Stimulated activated naive B cell treated with anti-CD40 and anti-IgM and Interleukin-4, amounts not matched to agents 10 μg/mL and 1 μg/mL and 100 μg/mL, for 72 hours (primary cell): Measurements from ENCODE around the gene DRG2.

Source experiments
- ATAC-seq, 2 donors: fragments of 150-1000 bp; cut with Tn5 transposase; replicated peaks; 2 replicates each; pipeline ENCODE4 v1.10.0; 2021; ENCODE audit warnings: moderate library complexity in 1 of 2
- DNase-seq: peaks from one replicate; pipeline ENCODE4 v3.0.0; 2021
- H3K27ac Mint-ChIP-seq: one replicate; pipeline ENCODE4 v1.8.0; 2022; ENCODE audit warnings: mild to moderate bottlenecking, mixed read lengths
- H3K27me3 Mint-ChIP-seq, 2 donors: one replicate each; pipeline ENCODE4 v1.8.0; 2022; ENCODE audit warnings: mixed read lengths in 2 of 2
- H3K36me3 Mint-ChIP-seq, 2 donors: one replicate each; pipeline ENCODE4 v1.8.0; 2022; ENCODE audit warnings: mixed read lengths in 2 of 2, mild to moderate bottlenecking in 1 of 2
- H3K4me1 Mint-ChIP-seq, 2 donors: one replicate each; pipeline ENCODE4 v1.8.0; 2022; ENCODE audit warnings: mixed read lengths in 2 of 2, mild to moderate bottlenecking in 1 of 2
- H3K4me3 Mint-ChIP-seq, 2 donors: one replicate each; pipeline ENCODE4 v1.8.0; 2022; ENCODE audit warnings: mild to moderate bottlenecking in 2 of 2, mixed read lengths in 2 of 2, moderate library complexity in 1 of 2
- H3K9me3 Mint-ChIP-seq, 2 donors: one replicate each; pipeline ENCODE4 v1.8.0; 2022; ENCODE audit warnings: mixed read lengths in 2 of 2, mild to moderate bottlenecking in 1 of 2

DRG2 gene

DNA sequence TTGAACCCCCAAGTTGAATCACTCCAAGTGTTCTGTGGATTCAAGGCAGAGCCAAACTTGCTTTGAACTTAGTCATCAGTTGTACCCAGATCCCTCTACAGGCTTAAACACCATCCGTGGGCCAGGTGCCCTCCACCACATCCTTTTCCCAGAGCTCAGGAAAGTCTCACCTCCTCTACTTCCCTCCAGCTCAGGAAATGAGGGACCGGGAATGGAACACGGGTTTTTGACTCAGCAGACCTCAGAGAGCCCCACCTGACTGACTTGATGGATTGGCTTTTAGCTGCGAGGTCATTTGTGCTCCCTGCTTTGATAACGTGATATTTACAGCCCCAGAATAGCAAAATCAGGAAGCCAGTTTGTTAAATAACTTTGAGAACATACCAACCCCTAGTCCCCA is 28.5 kb upstream of the DRG2 start:
- no peak overlapping the region for H3K4me3 Mint-ChIP-seq
- H3K27ac Mint-ChIP-seq: no peak overlapping the region
- H3K4me1 Mint-ChIP-seq: peaks cover 0 to 2% of the 10 kb centered on the region in 2 donors
- H3K9me3 Mint-ChIP-seq: no peaks in the 10 kb centered on the region
- H3K27me3 Mint-ChIP-seq: no peaks in the 10 kb centered on the region
- peaks cover 25 to 44% of the 10 kb centered on the region in 2 donors for H3K36me3 Mint-ChIP-seq
- DNase-seq (no peak), ATAC-seq (no peak)

DNA sequence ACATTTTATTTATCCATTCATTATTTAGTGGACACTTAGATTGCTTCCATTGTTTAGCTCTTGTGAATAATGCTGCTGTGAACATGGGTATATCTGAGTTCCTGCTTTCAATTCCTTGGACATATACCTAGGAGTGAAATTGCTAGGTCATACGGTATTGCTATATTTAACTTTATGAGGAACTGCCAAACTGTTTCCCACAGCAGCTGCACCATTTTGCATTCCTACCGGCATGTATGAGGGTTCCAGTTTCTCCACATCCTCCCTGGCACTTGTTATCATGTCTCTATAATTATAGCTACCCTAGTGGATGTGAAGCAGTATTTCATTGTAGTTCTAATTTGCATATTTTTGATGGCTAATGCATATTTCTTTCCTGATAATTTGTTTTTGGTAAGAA is 23.7 kb upstream of the DRG2 start:
- DNase-seq: no peak
- no peaks in the 10 kb centered on the region for H3K27me3 Mint-ChIP-seq
- no peaks in the 10 kb centered on the region for H3K4me1 Mint-ChIP-seq
- H3K36me3 Mint-ChIP-seq: peaks cover 20 to 35% of the 10 kb centered on the region in 2 donors
- no peak overlapping the region for H3K4me3 Mint-ChIP-seq
- H3K9me3 Mint-ChIP-seq: no peaks in the 10 kb centered on the region
- no peak overlapping the region for H3K27ac Mint-ChIP-seq
- ATAC-seq: no peak

DNA sequence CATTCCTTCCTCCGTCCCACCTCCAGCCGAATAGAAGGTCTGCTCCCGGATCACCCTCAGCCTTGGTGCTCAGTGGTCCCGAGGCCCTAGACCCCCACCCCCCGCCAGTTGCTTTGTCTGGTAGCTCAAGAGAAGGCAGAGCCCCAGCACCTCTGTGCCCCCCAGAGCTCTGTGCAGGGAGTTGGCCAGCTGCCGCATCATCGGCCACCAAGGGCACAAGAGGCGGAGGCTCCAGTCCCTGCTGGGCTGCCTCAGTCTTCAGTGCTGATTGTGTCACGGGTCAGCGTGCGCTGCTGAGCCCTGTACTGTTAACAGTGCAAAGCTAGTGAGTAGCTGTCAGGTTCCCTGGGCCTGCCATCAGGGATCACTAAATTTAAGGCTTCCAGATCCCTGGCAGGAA is 22.2 kb upstream of the DRG2 start:
- Mint-ChIP-seq H3K9me3 (no peaks in the 10 kb centered on the region), H3K4me3 (no peak overlapping the region), H3K4me1 (no peaks in the 10 kb centered on the region)

DNA sequence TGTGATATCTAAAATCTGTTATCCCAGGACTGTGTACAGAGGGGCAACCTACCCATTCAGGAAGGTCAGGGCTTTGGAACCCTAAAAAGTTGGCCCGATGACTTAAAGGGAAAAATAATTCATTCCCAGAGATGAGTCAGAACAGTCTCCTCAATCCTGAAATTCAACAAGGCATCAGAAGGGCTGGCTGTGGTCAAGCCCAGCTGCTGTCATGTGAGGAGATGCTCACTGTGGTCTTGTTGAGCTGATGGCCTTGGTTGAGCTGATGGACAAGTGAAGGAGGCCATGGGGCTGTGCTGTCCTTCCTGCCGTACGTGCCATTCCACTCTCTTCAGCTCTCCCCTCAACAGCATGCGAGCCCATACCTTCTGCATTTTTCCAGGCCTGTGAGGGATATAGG is 20.9 kb upstream of the DRG2 start:
- Mint-ChIP-seq H3K4me3 (no peak overlapping the region), H3K27ac (no peak overlapping the region), H3K27me3 (no peaks in the 10 kb centered on the region), H3K36me3 (peaks cover 11 to 24% of the 10 kb centered on the region in 2 donors), H3K9me3 (no peaks in the 10 kb centered on the region), H3K4me1 (peaks cover 0 to 2% of the 10 kb centered on the region in 2 donors)
- DNase-seq (no peak), ATAC-seq (no peak)

More for the DNA sequence above, 22.2 kb upstream of the DRG2 start:
- Mint-ChIP-seq H3K27me3 (no peaks in the 10 kb centered on the region), H3K36me3 (peaks cover 13 to 29% of the 10 kb centered on the region in 2 donors), H3K27ac (no peak overlapping the region)
- ATAC-seq: no peak
- DNase-seq: no peak

DNA sequence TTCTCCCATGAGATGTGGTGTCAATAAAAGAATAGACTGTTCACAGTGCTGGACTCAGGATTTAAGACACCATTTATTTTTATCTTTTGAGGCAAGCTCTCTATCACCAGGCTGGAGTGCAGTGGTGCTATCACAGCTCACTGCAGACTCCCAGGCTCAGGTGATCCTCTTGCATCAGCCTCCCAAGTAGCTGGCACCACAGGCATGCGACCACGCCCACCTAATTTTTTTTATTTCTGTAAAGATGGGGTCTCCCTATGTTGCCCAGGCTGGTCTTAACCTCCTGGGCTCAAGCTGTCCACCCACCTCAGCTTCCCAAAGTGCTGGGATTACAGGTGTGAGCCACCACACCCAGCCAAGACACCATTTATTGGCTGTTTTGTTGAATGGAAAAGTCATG is 18.6 kb upstream of the DRG2 start:
- Mint-ChIP-seq H3K27ac (no peak overlapping the region), H3K9me3 (no peaks in the 10 kb centered on the region), H3K27me3 (no peaks in the 10 kb centered on the region), H3K4me3 (no peak overlapping the region), H3K36me3 (peaks cover 9 to 17% of the 10 kb centered on the region in 2 donors), H3K4me1 (peaks cover 0 to 2% of the 10 kb centered on the region in 2 donors)
- DNase-seq (no peak), ATAC-seq (no peak)

DNA sequence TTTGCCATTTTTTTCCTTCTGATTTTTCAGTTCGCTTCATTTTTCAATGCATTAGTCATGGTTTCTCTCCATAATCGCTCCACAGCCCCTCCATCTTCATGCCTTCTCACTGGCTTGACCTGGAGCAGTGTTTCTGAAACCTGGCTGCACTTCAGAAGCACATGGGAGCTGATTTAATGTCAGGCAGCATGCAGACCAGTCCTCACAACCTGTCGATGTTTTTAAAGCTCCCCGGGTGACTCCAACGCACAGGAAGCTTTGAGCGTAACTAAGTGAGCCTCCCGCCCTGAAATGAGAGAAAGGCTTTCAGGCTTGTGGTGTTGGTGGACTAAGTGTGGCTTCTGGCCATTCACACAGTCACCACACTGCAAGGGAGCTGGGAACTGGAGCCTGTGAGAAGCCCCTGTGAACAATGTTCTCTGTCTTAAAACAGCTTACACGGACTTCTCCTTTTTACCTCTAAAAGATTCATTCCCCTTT is 16.8 kb upstream of the DRG2 start:
- ATAC-seq (no peak), DNase-seq (no peak)
- Mint-ChIP-seq H3K4me1 (peaks cover 0 to 2% of the 10 kb centered on the region in 2 donors), H3K9me3 (no peaks in the 10 kb centered on the region), H3K36me3 (peaks cover 1 to 4% of the 10 kb centered on the region in 2 donors), H3K4me3 (no peak overlapping the region), H3K27ac (no peak overlapping the region), H3K27me3 (peaks cover 6 to 7% of the 10 kb centered on the region in 2 donors)

DNA sequence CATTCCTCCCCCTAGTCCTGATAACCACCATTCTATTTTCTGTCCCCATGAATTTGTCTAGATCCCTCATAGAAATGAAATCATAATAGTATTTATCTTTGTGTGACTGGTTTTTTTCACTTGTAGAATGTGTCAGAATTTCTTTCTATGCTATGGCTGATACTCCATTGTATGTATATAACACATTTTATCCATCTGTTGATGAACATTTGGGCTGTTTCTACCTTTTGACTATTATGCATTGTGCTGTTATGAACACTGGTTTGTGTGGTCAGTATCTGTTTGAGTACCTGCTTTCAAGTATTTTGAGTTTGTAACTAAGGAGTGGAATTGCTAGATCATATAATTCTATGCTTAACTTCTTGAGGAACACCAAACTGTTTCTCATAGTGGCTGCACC is 16.0 kb upstream of the DRG2 start:
- Mint-ChIP-seq H3K27me3 (peaks cover 6 to 7% of the 10 kb centered on the region in 2 donors), H3K4me3 (no peak overlapping the region), H3K9me3 (no peaks in the 10 kb centered on the region), H3K4me1 (peaks cover 0 to 2% of the 10 kb centered on the region in 2 donors), H3K36me3 (peaks cover 0 to 4% of the 10 kb centered on the region in 2 donors), H3K27ac (no peak overlapping the region)
- DNase-seq (no peak), ATAC-seq (no peak)

DNA sequence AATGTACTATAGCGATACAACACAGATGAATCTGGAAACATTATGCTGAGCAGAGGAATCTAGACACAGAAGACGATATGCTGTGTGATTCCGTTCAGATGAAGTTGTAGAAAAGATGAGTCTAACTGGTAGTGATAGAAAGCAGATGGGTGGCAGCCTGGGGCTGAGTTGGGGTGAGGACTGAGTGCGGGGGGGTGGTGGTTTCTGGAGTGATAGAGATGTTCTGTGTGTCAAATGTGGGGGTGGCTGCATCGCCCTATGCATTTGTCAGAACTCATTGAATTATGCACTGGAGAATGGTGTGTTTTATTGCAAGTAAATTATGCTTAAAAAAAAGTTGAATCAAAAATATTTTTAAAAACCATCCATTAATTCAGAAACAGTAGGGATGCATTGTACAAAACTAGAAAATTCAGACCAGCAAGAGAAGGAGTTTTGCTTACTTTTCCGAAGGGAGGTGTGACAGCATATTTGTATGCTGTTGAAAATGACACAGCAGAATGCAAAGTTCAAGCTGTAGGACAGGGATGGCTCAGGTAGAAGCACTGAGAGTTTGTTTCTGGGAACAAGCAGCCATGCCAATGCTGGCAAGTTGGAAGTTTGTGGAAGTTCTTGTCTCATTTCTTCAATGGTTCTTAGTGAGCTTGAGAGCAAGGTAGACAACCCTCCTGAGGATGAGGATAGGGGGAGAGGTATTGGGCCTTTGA is 13.0 kb upstream of the DRG2 start:
- Mint-ChIP-seq H3K4me1 (peaks cover 0 to 2% of the 10 kb centered on the region in 2 donors), H3K36me3 (no peaks in the 10 kb centered on the region), H3K27ac (no peak overlapping the region), H3K4me3 (no peak overlapping the region), H3K9me3 (no peaks in the 10 kb centered on the region), H3K27me3 (peaks cover 6 to 16% of the 10 kb centered on the region in 2 donors)
- ATAC-seq (no peak), DNase-seq (no peak)

DNA sequence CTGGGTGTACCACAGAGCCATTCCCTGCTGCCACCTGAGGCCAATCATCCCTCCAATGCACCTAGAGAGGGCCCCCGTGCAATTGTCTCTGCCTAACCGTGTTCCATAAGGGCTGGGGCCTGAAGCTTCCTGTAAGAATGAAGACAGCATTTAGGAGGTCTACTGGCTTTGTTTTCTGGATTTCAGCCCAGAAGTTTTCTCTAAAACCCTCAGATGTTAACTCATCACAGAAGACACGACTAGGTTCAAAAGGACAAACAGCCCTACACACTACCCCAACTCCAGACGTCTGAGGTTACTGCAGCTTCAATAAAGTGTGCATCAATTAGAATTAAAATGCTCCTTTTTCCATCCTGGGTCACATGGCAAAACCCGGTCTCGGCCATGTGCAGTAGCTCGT is 10.8 kb upstream of the DRG2 start:
- H3K36me3 Mint-ChIP-seq: no peaks in the 10 kb centered on the region
- DNase-seq (no peak), ATAC-seq (no peak)
- no peaks in the 10 kb centered on the region for H3K9me3 Mint-ChIP-seq
- no peaks in the 10 kb centered on the region for H3K4me1 Mint-ChIP-seq
- no peak overlapping the region for H3K4me3 Mint-ChIP-seq
- peaks cover 6 to 23% of the 10 kb centered on the region in 2 donors for H3K27me3 Mint-ChIP-seq
- H3K27ac Mint-ChIP-seq: no peak overlapping the region

DNA sequence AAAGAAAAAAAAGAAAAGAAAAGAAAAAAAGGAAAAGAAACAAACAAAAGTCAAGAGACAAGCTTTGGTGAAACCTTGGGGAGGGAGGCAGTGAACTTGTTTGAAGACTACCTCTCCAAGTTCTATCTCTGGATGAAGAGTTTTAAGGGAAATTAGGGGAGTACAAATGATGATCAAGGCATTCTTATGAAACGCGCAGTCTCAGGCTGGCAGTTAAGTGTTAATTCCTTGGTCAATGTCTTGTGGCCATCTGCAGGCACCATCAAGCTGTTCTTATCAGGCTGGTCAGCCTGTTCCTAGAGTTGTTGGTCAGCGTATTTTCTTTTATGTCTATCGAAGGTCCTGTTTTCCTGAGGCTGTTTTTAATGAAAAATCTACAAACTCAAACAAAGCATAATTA is 8.2 kb upstream of the DRG2 start:
- Mint-ChIP-seq H3K4me1 (no peaks in the 10 kb centered on the region), H3K4me3 (no peak overlapping the region), H3K27ac (no peak overlapping the region), H3K36me3 (no peaks in the 10 kb centered on the region), H3K9me3 (no peaks in the 10 kb centered on the region), H3K27me3 (peaks cover 6 to 23% of the 10 kb centered on the region in 2 donors)
- DNase-seq (no peak), ATAC-seq (no peak)

DNA sequence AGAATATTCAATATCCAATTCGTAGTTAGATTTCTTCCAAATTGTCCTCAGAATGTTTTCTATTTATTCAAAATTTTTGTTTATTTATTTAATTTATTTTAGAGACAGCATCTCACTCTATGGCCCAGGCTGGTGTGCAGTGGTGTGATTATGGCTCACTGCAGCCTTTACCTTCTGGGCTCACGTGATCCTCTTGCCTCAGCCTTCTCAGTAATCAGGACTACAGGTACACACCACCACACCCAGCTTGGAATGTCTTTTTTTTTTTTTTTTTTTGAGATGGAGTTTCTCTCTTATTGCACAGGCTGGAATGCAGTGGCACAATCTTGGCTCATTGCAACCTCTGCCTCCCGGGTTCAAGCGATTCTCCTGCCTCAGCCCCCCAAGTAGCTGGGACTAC is 3.5 kb upstream of the DRG2 start:
- Mint-ChIP-seq H3K27ac (no peak overlapping the region), H3K36me3 (peaks cover 2 to 7% of the 10 kb centered on the region in 2 donors), H3K9me3 (no peaks in the 10 kb centered on the region), H3K4me3 (no peak overlapping the region), H3K4me1 (peaks cover 11 to 19% of the 10 kb centered on the region in 2 donors), H3K27me3 (peaks cover 0 to 12% of the 10 kb centered on the region in 2 donors)
- DNase-seq (no peak), ATAC-seq (no peak)

DNA sequence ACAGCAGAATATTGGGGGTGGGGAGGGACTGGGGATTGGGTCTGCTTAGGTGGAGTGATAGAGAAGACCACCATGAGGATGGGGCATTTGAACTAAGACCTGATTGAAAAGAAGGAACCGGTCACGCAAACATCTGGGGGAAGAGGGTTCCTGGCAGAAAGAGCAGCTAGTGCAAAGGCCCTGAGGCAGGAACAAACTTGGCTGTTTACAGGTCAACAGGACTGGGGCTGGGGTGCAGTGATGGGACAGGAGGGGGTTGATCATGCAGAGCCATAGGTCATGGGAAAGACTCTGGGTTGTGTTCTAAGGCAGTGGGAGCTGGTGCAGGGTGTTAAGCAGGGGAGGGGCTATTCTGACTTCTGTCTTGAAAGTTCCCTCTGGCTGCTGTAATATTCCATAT is 1.9 kb downstream of the DRG2 start:
- no peaks in the 10 kb centered on the region for H3K9me3 Mint-ChIP-seq
- H3K4me1 Mint-ChIP-seq: peaks cover 20 to 40% of the 10 kb centered on the region in 2 donors
- DNase-seq (no peak), ATAC-seq (no peak)
- peaks cover 30 to 39% of the 10 kb centered on the region in 2 donors for H3K36me3 Mint-ChIP-seq
- H3K27me3 Mint-ChIP-seq: no peaks in the 10 kb centered on the region
- H3K27ac Mint-ChIP-seq: peak overlapping the region; percentile 38
- peak overlapping the region; percentile 0 to 26 for H3K4me3 Mint-ChIP-seq

DNA sequence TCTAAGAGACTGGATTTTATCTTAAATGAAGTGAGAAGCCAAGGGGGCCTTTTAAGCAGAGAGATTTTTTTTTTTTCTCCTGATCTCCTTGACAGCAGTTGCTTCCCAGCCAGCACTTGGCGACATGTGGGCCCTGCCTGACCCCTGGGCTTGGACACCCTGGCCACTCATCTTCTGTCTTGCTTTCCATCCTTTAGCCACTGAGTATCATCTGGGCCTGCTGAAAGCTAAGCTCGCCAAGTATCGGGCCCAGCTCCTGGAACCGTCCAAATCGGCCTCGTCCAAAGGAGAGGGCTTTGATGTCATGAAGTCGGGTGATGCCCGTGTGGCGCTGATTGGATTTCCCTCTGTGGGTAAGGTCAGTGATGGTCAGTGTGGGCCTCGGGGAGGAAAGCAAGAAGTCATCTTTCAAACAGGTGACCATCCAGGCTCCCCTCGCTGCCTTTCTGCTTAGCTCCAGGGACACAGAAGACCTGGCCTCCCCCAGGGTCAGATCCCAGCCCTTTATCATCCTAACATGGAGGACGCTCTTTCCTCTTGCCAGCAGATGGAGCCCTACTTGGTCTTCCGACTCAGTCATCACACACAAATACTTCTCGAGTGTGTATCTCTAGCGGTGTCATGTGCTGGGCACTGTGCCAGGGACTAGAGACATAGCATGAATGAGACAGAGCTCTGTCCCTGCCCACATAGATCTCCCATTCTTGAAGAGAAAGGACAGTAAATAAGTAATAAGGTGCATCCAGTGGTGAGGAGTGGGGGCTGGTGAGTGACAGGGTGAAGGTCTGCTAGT is 6.1 kb downstream of the DRG2 start:
- Mint-ChIP-seq H3K4me1 (peaks cover 13 to 35% of the 10 kb centered on the region in 2 donors), H3K4me3 (no peak overlapping the region), H3K36me3 (peaks cover 38 to 54% of the 10 kb centered on the region in 2 donors), H3K27ac (peak overlapping the region; percentile 49), H3K27me3 (no peaks in the 10 kb centered on the region), H3K9me3 (no peaks in the 10 kb centered on the region)
- ATAC-seq (peak in 1 of 2 donors; percentile 34), DNase-seq (no peak)

DNA sequence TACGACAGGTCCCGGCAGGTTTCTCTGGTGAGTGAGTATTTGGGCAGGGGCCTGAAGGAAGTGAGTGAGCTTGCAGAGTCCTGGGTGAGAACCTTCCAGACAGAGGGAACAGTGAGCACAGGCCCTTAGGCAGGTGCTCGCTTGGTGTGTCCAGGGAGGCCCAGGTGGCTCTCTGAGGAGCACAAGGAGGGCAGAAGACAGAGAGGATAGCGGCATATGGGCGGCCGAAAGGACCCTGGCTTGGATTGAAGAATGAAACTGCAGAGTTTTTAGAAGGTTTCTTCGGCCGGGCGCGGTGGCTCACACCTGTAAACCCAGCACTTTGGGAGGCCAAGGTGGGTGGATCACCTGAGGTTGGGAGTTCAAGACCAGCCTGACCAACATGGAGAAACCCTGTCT is 6.7 kb downstream of the DRG2 start:
- Mint-ChIP-seq H3K4me3 (no peak overlapping the region), H3K27ac (peak overlapping the region; percentile 49), H3K9me3 (no peaks in the 10 kb centered on the region), H3K4me1 (peaks cover 12 to 29% of the 10 kb centered on the region in 2 donors), H3K27me3 (no peaks in the 10 kb centered on the region), H3K36me3 (peaks cover 41 to 60% of the 10 kb centered on the region in 2 donors)
- ATAC-seq (no peak), DNase-seq (no peak)

DNA sequence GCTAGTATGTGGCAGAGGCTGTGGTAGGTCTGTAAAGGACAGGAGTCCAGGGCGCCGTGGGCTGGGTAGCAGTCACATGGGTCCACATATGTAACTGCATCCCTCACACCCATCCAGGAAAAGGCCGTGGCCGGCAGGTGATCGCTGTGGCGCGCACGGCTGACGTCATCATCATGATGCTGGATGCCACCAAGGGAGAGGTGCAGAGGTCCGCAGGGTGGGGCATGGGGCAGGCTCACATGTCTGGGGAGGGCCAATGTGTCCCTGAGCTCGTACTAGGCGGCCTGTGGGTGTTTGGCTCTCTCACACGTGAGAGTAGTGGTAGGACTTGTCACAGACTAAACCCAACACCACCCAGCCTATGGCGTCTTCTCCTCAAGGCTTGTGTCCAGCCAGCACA is 11.8 kb downstream of the DRG2 start:
- no peaks in the 10 kb centered on the region for H3K9me3 Mint-ChIP-seq
- H3K36me3 Mint-ChIP-seq: peaks cover 33 to 52% of the 10 kb centered on the region in 2 donors
- ATAC-seq: no peak
- no peak overlapping the region for H3K4me3 Mint-ChIP-seq
- no peaks in the 10 kb centered on the region for H3K27me3 Mint-ChIP-seq
- peak overlapping the region; percentile 54 for H3K27ac Mint-ChIP-seq
- peaks cover 20 to 35% of the 10 kb centered on the region in 2 donors for H3K4me1 Mint-ChIP-seq
- no peak for DNase-seq
